Activated B cell treated with CpG ODN at 0.5 μM for 24 hours (primary cell): ENCODE data around the gene CAMTA1. TPM values are rescaled to one million over a fixed set of nuclear protein-coding genes. Genes with fewer than 3 reads are reported as not detected.

Experiments used
- ATAC-seq: fragments of 200-7000 bp; cut with Tn5 transposase; one replicate; pipeline ENCODE4 v1.10.0; 2021; ENCODE audit warnings: low read depth, mild to moderate bottlenecking, moderate library complexity
- CTCF ChIA-PET: fragments of 350-600 bp; sonication (Branson Sonifier 250); formaldehyde crosslinking; loops from one replicate; lab custom pipeline; 2021; ENCODE audit warnings: antibody characterized with exemption; lab: Charles Lee
- POLR2A ChIA-PET: fragments of 350-600 bp; sonication (Branson Sonifier 250); formaldehyde crosslinking; loops from one replicate; lab custom pipeline; 2021; ENCODE audit warnings: antibody characterized with exemption; lab: Charles Lee
- DNase-seq: peaks from one replicate; pipeline ENCODE4 v3.0.0; 2022
- H3K27ac Mint-ChIP-seq: one replicate; pipeline ENCODE4 v1.8.0; 2020; ENCODE audit warnings: mixed read lengths
- H3K27me3 Mint-ChIP-seq: one replicate; pipeline ENCODE4 v1.8.0; 2021; ENCODE audit warnings: mixed read lengths
- H3K36me3 Mint-ChIP-seq: one replicate; pipeline ENCODE4 v1.8.0; 2021; ENCODE audit warnings: low read depth, mixed read lengths
- H3K4me1 Mint-ChIP-seq: one replicate; pipeline ENCODE4 v1.8.0; 2021; ENCODE audit warnings: mixed read lengths
- H3K4me3 Mint-ChIP-seq: one replicate; pipeline ENCODE4 v1.8.0; 2020; ENCODE audit warnings: mild to moderate bottlenecking, mixed read lengths
- H3K9me3 Mint-ChIP-seq: one replicate; pipeline ENCODE4 v1.8.0; 2020; ENCODE audit warnings: mixed read lengths
- CTCF ChIP-seq: fragments of 200-600 bp; IDR thresholded peaks from one replicate; pipeline ENCODE4 v1.8.0; 2022; ENCODE audit warnings: antibody characterized with exemption, mild to moderate bottlenecking
- intact Hi-C: fragments of 100-400 bp; cut with micrococcal nuclease; formaldehyde crosslinking; loops from one replicate; pipeline ENCODE4 v1.15.1; 2024
- total RNA-seq: library from RNA; stranded (reverse); gene quantifications from 2 replicates; pipeline ENCODE4 v1.2.3, GENCODE V29; 2022

Gene CAMTA1
- total RNA-seq, 1 donor from 2014 or later = 49.8 TPM

- H3K27ac Mint-ChIP-seq = no peak overlapping the region
- ChIA-PET CTCF (no interaction called here), POLR2A (no interaction called here)
- no peaks in the 10 kb centered on the region for H3K27me3 Mint-ChIP-seq
- H3K36me3 Mint-ChIP-seq = peaks cover 16% of the 10 kb centered on the region
- H3K4me3 Mint-ChIP-seq = no peak overlapping the region
- no peak for ATAC-seq
- DNase-seq = no peak
- H3K9me3 Mint-ChIP-seq = no peaks in the 10 kb centered on the region
- peaks cover 10% of the 10 kb centered on the region for H3K4me1 Mint-ChIP-seq
- intact Hi-C loops = no loop called here
- no peak for TF ChIP-seq CTCF
These were observed 82.1 kb downstream of the CAMTA1 start for GRCh38 chr1:6867321-6867720.

- Mint-ChIP-seq H3K4me3 (no peak overlapping the region), H3K4me1 (peaks cover 7% of the 10 kb centered on the region), H3K27ac (no peak overlapping the region), H3K27me3 (no peaks in the 10 kb centered on the region), H3K9me3 (no peaks in the 10 kb centered on the region), H3K36me3 (peaks cover 23% of the 10 kb centered on the region)
- intact Hi-C loops = no loop called here
- TF ChIP-seq CTCF = no peak
- ChIA-PET POLR2A (interaction anchor here (0.9 kb wide), 1 partner anchor 27 kb away, joined by 4 read pairs; no protein-coding TSS in a partner anchor), CTCF (no interaction called here)
- DNase-seq = no peak
- no peak for ATAC-seq
These were observed 82.7 kb downstream of the CAMTA1 start for GRCh38 chr1:6867729-6868659.

- ChIA-PET CTCF (interaction anchor here (1.1 kb wide), 1 partner anchor 23 kb away, joined by 3 read pairs; no protein-coding TSS in a partner anchor), POLR2A (interaction anchor here (0.9 kb wide), 1 partner anchor 26 kb away, joined by 4 read pairs; no protein-coding TSS in a partner anchor)
- ATAC-seq = no peak
- Mint-ChIP-seq H3K4me3 (no peak overlapping the region), H3K9me3 (no peaks in the 10 kb centered on the region), H3K4me1 (peaks cover 7% of the 10 kb centered on the region), H3K27ac (no peak overlapping the region), H3K27me3 (no peaks in the 10 kb centered on the region), H3K36me3 (peaks cover 20% of the 10 kb centered on the region)
- DNase-seq = no peak
- intact Hi-C loops = no loop called here
- no peak for TF ChIP-seq CTCF
These were observed 83.6 kb downstream of the CAMTA1 start for GRCh38 chr1:6868660-6869380.

- no peak for TF ChIP-seq CTCF
- H3K27me3 Mint-ChIP-seq = no peaks in the 10 kb centered on the region
- no peak for DNase-seq
- intact Hi-C loops = no loop called here
- no peak for ATAC-seq
- H3K36me3 Mint-ChIP-seq = peaks cover 19% of the 10 kb centered on the region
- ChIA-PET POLR2A (no interaction called here), CTCF (interaction anchor here (1.1 kb wide), 1 partner anchor 22 kb away, joined by 3 read pairs; no protein-coding TSS in a partner anchor)
- H3K27ac Mint-ChIP-seq = no peak overlapping the region
- H3K4me3 Mint-ChIP-seq = no peak overlapping the region
- H3K4me1 Mint-ChIP-seq = peaks cover 7% of the 10 kb centered on the region
- no peaks in the 10 kb centered on the region for H3K9me3 Mint-ChIP-seq
These were observed 84.3 kb downstream of the CAMTA1 start for GRCh38 chr1:6869545-6869944.

- DNase-seq = no peak
- Mint-ChIP-seq H3K36me3 (peaks cover 24% of the 10 kb centered on the region), H3K4me3 (no peak overlapping the region), H3K9me3 (no peaks in the 10 kb centered on the region), H3K27ac (no peak overlapping the region), H3K4me1 (peaks cover 7% of the 10 kb centered on the region), H3K27me3 (no peaks in the 10 kb centered on the region)
- POLR2A ChIA-PET = no interaction called here
- intact Hi-C loops = no loop called here
- CTCF ChIA-PET = interaction anchor here (0.6 to 0.9 kb wide), 2 partner anchors 13 to 19 kb away, joined by 3 to 8 read pairs; no protein-coding TSS in a partner anchor
- ATAC-seq = no peak
- TF ChIP-seq CTCF = no peak
These were observed 84.8 kb downstream of the CAMTA1 start for GRCh38 chr1:6870086-6870485.
